Activated CD4-positive, alpha-beta memory T cell treated with anti-CD3 and anti-CD28 coated beads for 36 hours (primary cell): ENCODE measurements around the gene WEE1. TPM values are rescaled to one million over a fixed set of nuclear protein-coding genes. Genes with fewer than 3 reads are reported as not detected.
A peak's percentile ranks its signal among the peaks of the same experiment; 100 is the strongest.
"Not testable (repeated sequence)": the region's sequence is repeated elsewhere in the genome, so short reads cannot be mapped to it uniquely, and the experiment has no call there.

Source experiments
- CTCF ChIA-PET: fragments of 350-600 bp; sonication (Branson Sonifier 250); formaldehyde crosslinking; loops from one replicate; lab custom pipeline; 2021; ENCODE audit warnings: antibody characterized with exemption, inconsistent platforms; lab: Charles Lee
- POLR2A ChIA-PET: fragments of 350-600 bp; sonication (Branson Sonifier 250); formaldehyde crosslinking; loops from one replicate; lab custom pipeline; 2021; ENCODE audit warnings: antibody characterized with exemption; lab: Charles Lee
- DNase-seq: peaks from one replicate; pipeline ENCODE4 v3.0.0-alpha.2; 2020
- H3K27ac Mint-ChIP-seq: one replicate; pipeline ENCODE4 v1.8.0; 2021; ENCODE audit warnings: mixed read lengths
- H3K27me3 Mint-ChIP-seq: one replicate; pipeline ENCODE4 v1.8.0; 2021; ENCODE audit warnings: mixed read lengths
- H3K36me3 Mint-ChIP-seq: one replicate; pipeline ENCODE4 v1.8.0; 2021; ENCODE audit warnings: mixed read lengths
- H3K4me1 Mint-ChIP-seq: one replicate; pipeline ENCODE4 v1.8.0; 2021; ENCODE audit warnings: low read depth, mixed read lengths
- H3K4me3 Mint-ChIP-seq: one replicate; pipeline ENCODE4 v1.8.0; 2021; ENCODE audit warnings: mild to moderate bottlenecking, mixed read lengths
- H3K9me3 Mint-ChIP-seq: one replicate; pipeline ENCODE4 v1.8.0; 2021; ENCODE audit warnings: mixed read lengths
- intact Hi-C: fragments of 100-400 bp; cut with micrococcal nuclease; formaldehyde crosslinking; loops from one replicate; pipeline ENCODE4 v1.15.1; 2023
- total RNA-seq, 2 experiments: library from RNA; stranded (reverse); gene quantifications; one replicate each; pipeline ENCODE4 v1.2.3, GENCODE V29; 2021

Gene WEE1
- total RNA-seq, 2 experiments from 2014 or later, result 47.8 to 52.4 TPM

GRCh38 chr11:9533736-9534473 lies 39.6 kb upstream of the WEE1 start:
- Mint-ChIP-seq H3K4me1 (no peaks in the 10 kb centered on the region), H3K27ac (no peak overlapping the region), H3K4me3 (no peak overlapping the region), H3K36me3 (no peaks in the 10 kb centered on the region), H3K27me3 (no peaks in the 10 kb centered on the region), H3K9me3 (no peaks in the 10 kb centered on the region)
- ChIA-PET CTCF (interaction anchor here (0.6 to 4.7 kb wide), 27 partner anchors 9 to 793 kb away, joined by 3 to 133 read pairs (median 5); partner anchors contain the start of gene WEE1), POLR2A (interaction anchor here (2.4 kb wide), 1 partner anchor 80 kb away, joined by 17 read pairs; no protein-coding TSS in a partner anchor)
- intact Hi-C loops, result loop anchor here (2.0 to 5.0 kb wide), 3 partner anchors 41 to 788 kb away; no protein-coding TSS in a partner anchor
- DNase-seq, result no peak

- POLR2A ChIA-PET, result interaction anchor here (1.0 to 2.4 kb wide), 4 partner anchors 38 to 213 kb away, joined by 4 to 17 read pairs (median 7); partner anchors contain the start of gene WEE1
- H3K36me3 Mint-ChIP-seq, result no peaks in the 10 kb centered on the region
- intact Hi-C loops, result loop anchor here (1.0 to 2.0 kb wide), 4 partner anchors 31 to 214 kb away; no protein-coding TSS in a partner anchor
- no peak overlapping the region for H3K4me3 Mint-ChIP-seq
- DNase-seq, result peak; percentile 87
- no peaks in the 10 kb centered on the region for H3K27me3 Mint-ChIP-seq
- H3K27ac Mint-ChIP-seq, result no peak overlapping the region
- CTCF ChIA-PET, result interaction anchor here (0.6 to 4.7 kb wide), 56 partner anchors 10 to 944 kb away, joined by 3 to 133 read pairs (median 4); partner anchors contain the start of gene WEE1
- H3K4me1 Mint-ChIP-seq, result no peaks in the 10 kb centered on the region
- no peaks in the 10 kb centered on the region for H3K9me3 Mint-ChIP-seq
Observed at GRCh38 chr11:9535189-9535781, 38.2 kb upstream of the WEE1 start.

- H3K4me1 Mint-ChIP-seq, result no peaks in the 10 kb centered on the region
- CTCF ChIA-PET, result interaction anchor here (0.6 to 2.1 kb wide), 5 partner anchors 32 to 675 kb away, joined by 3 to 12 read pairs (median 4); no protein-coding TSS in a partner anchor
- no peak overlapping the region for H3K27ac Mint-ChIP-seq
Observed at GRCh38 chr11:9538548-9538947, 34.9 kb upstream of the WEE1 start.

GRCh38 chr11:9549216-9549615 lies 24.3 kb upstream of the WEE1 start:
- CTCF ChIA-PET, result interaction anchor here (4.9 kb wide), 1 partner anchor 15 kb away, joined by 17 read pairs; no protein-coding TSS in a partner anchor
- H3K27me3 Mint-ChIP-seq, H3K9me3 Mint-ChIP-seq, H3K36me3 Mint-ChIP-seq, DNase-seq, H3K4me3 Mint-ChIP-seq, H3K4me1 Mint-ChIP-seq, H3K27ac Mint-ChIP-seq, POLR2A ChIA-PET, intact Hi-C loops: not testable (repeated sequence)

More at GRCh38 chr11:9538548-9538947, 34.9 kb upstream of the WEE1 start:
- Mint-ChIP-seq H3K4me3 (no peak overlapping the region), H3K36me3 (no peaks in the 10 kb centered on the region), H3K27me3 (no peaks in the 10 kb centered on the region), H3K9me3 (no peaks in the 10 kb centered on the region)
- POLR2A ChIA-PET, result no interaction called here
- intact Hi-C loops, result no loop called here
- no peak for DNase-seq

GRCh38 chr11:9550191-9550628 lies 23.3 kb upstream of the WEE1 start:
- DNase-seq, result no peak
- Mint-ChIP-seq H3K27me3 (no peaks in the 10 kb centered on the region), H3K9me3 (no peaks in the 10 kb centered on the region), H3K4me1 (no peaks in the 10 kb centered on the region), H3K36me3 (peaks cover 7% of the 10 kb centered on the region), H3K4me3 (no peak overlapping the region), H3K27ac (no peak overlapping the region)
- intact Hi-C loops, result no loop called here
- CTCF ChIA-PET, result interaction anchor here (0.7 to 4.9 kb wide), 2 partner anchors 16 to 535 kb away, joined by 3 to 17 read pairs; no protein-coding TSS in a partner anchor
- POLR2A ChIA-PET, result no interaction called here

GRCh38 chr11:9561279-9561982 lies 12.0 kb upstream of the WEE1 start:
- no peak for DNase-seq
- POLR2A ChIA-PET, result no interaction called here
- Mint-ChIP-seq H3K4me3 (no peak overlapping the region), H3K4me1 (peaks cover 14% of the 10 kb centered on the region), H3K27ac (no peak overlapping the region), H3K36me3 (peaks cover 15% of the 10 kb centered on the region), H3K9me3 (peaks cover 21% of the 10 kb centered on the region), H3K27me3 (no peaks in the 10 kb centered on the region)
- intact Hi-C loops, result loop anchor here (10.0 kb wide), 1 partner anchor 877 kb away; the partner anchor contains the start of genes RPL27A and TRIM66
- CTCF ChIA-PET, result interaction anchor here (8.3 kb wide), 1 partner anchor 27 kb away, joined by 41 read pairs; no protein-coding TSS in a partner anchor

GRCh38 chr11:9562716-9563115 lies 10.8 kb upstream of the WEE1 start:
- Mint-ChIP-seq H3K4me1 (peaks cover 21% of the 10 kb centered on the region), H3K36me3 (peaks cover 13% of the 10 kb centered on the region), H3K27ac (no peak overlapping the region), H3K27me3 (no peaks in the 10 kb centered on the region), H3K9me3 (peaks cover 21% of the 10 kb centered on the region), H3K4me3 (no peak overlapping the region)
- intact Hi-C loops, result loop anchor here (10.0 kb wide), 1 partner anchor 878 kb away; the partner anchor contains the start of genes RPL27A and TRIM66
- ChIA-PET CTCF (interaction anchor here (8.3 kb wide), 1 partner anchor 28 kb away, joined by 41 read pairs; no protein-coding TSS in a partner anchor), POLR2A (interaction anchor here (0.7 to 1.2 kb wide), 2 partner anchors 11 to 14 kb away, joined by 3 to 4 read pairs; partner anchors contain the start of gene WEE1)
- peak; percentile 43 for DNase-seq

- intact Hi-C loops, result loop anchor here (10.0 kb wide), 1 partner anchor 878 kb away; the partner anchor contains the start of genes RPL27A and TRIM66
- POLR2A ChIA-PET, result interaction anchor here (0.7 to 1.2 kb wide), 2 partner anchors 11 to 13 kb away, joined by 3 to 4 read pairs; partner anchors contain the start of gene WEE1
- H3K27me3 Mint-ChIP-seq, result no peaks in the 10 kb centered on the region
Observed at GRCh38 chr11:9563196-9563730, 10.2 kb upstream of the WEE1 start.

GRCh38 chr11:9565822-9566560 lies 7.5 kb upstream of the WEE1 start:
- H3K4me1 Mint-ChIP-seq, result peaks cover 37% of the 10 kb centered on the region
- H3K27me3 Mint-ChIP-seq, result no peaks in the 10 kb centered on the region
- peak overlapping the region; percentile 36 for H3K4me3 Mint-ChIP-seq
- H3K36me3 Mint-ChIP-seq, result peaks cover 6% of the 10 kb centered on the region
- DNase-seq, result peak; percentile 80
- intact Hi-C loops, result loop anchor here (1.0 to 10.0 kb wide), 7 partner anchors 9 to 881 kb away; partner anchors contain the start of genes AKIP1, RPL27A, TMEM41B and TRIM66
- H3K27ac Mint-ChIP-seq, result peak overlapping the region; percentile 82
- ChIA-PET POLR2A (interaction anchor here (0.6 to 1.2 kb wide), 4 partner anchors 8 to 1232 kb away, joined by 3 to 6 read pairs (median 4); partner anchors contain the start of genes WEE1 and ZNF143), CTCF (interaction anchor here (1.5 to 8.3 kb wide), 2 partner anchors 31 to 47 kb away, joined by 7 to 41 read pairs; no protein-coding TSS in a partner anchor)
- peaks cover 11% of the 10 kb centered on the region for H3K9me3 Mint-ChIP-seq

More at GRCh38 chr11:9563196-9563730, 10.2 kb upstream of the WEE1 start:
- CTCF ChIA-PET, result interaction anchor here (0.7 to 8.3 kb wide), 2 partner anchors 29 to 104 kb away, joined by 3 to 41 read pairs; no protein-coding TSS in a partner anchor
- Mint-ChIP-seq H3K27ac (no peak overlapping the region), H3K36me3 (peaks cover 13% of the 10 kb centered on the region), H3K9me3 (peaks cover 21% of the 10 kb centered on the region), H3K4me3 (no peak overlapping the region), H3K4me1 (peaks cover 23% of the 10 kb centered on the region)
- DNase-seq, result no peak

- ChIA-PET CTCF (interaction anchor here (0.6 to 8.3 kb wide), 4 partner anchors 32 to 50 kb away, joined by 3 to 41 read pairs (median 6); no protein-coding TSS in a partner anchor), POLR2A (interaction anchor here (0.6 to 1.2 kb wide), 3 partner anchors 10 to 1232 kb away, joined by 3 to 4 read pairs (median 3); partner anchors contain the start of gene ZNF143)
- intact Hi-C loops, result loop anchor here (1.0 to 10.0 kb wide), 7 partner anchors 9 to 882 kb away; partner anchors contain the start of genes AKIP1, RPL27A, TMEM41B and TRIM66
- peaks cover 5% of the 10 kb centered on the region for H3K9me3 Mint-ChIP-seq
- peaks cover under 1% of the 10 kb centered on the region for H3K36me3 Mint-ChIP-seq
- DNase-seq, result no peak
- H3K27ac Mint-ChIP-seq, result peak overlapping the region; percentile 82
- no peak overlapping the region for H3K4me3 Mint-ChIP-seq
- peaks cover 37% of the 10 kb centered on the region for H3K4me1 Mint-ChIP-seq
- H3K27me3 Mint-ChIP-seq, result no peaks in the 10 kb centered on the region
Observed at GRCh38 chr11:9566561-9567063, 6.9 kb upstream of the WEE1 start.
